Measurements from ENCODE around the gene AKR1B15.

DNA sequence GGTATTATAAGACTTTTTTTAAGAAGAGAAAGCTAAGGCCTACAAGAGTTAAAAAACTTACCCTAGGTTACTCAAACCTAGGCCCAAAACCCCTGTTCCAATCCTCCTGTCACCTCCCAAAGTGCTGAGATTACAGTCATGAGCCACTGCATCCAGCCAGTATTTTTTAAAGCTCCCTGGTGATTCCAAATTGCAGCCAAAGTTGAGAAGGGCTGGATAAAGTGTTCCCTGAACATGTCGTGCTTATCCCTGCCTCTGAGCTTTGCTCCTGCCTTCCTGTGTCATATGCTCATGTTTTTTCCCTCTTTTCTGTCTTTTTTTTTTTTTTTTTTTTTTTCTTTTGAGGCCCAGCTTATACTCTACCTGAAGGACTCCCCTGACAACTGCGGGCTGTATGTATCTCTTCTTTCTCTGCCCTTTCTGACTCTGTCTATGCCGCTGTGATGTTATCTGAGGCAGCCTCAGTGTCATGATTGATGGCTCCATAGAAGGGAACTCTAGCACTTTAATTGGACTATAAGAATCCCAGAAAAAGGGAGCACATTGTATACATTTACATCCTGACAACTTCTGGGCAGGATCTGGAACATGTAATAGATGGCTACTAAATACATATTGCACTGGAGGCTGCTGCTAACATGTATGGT, 13.5 kb upstream of the AKR1B15 start:
- TF ChIP-seq CTCF (IDR thresholded peaks at IDR 0.05), result no peak
- no peak for TF ChIP-seq ZFX (IDR thresholded peaks at IDR 0.05; ENCODE audit: borderline replicate concordance)

All from 22Rv1 (cell line).